Peyer's patch (tissue), 4 donors: ENCODE data around the gene DHFR2.

Source experiments
- CTCF ChIP-seq, 6 experiments: fragments of 450-650 bp in 4 of 6; fragments of 200-600 bp in 2 of 6; sonication (generic) in 1 of 6; IDR thresholded peaks; one replicate each; pipeline ENCODE4 v1.5.1; 2017 to 2019; ENCODE audit warnings: antibody characterized with exemption in 6 of 6, mild to moderate bottlenecking in 3 of 6, moderate library complexity in 1 of 6
- POLR2A ChIP-seq, 2 donors: fragments of 450-650 bp; IDR thresholded peaks; one replicate each; pipeline ENCODE4 v1.5.1; 2017; ENCODE audit warnings: antibody characterized with exemption in 2 of 2, mild to moderate bottlenecking in 2 of 2, moderate library complexity in 2 of 2

- no peak for TF ChIP-seq POLR2A (IDR thresholded peaks at IDR 0.05)
- no peak for TF ChIP-seq CTCF (IDR thresholded peaks at IDR 0.05)
These were observed 19.4 kb downstream of the DHFR2 start for GRCh38 chr3:94043285-94043684.
